ENCODE results near the gene CMAS.
"Not testable (repeated sequence)": the region's sequence is repeated elsewhere in the genome, so short reads cannot be mapped to it uniquely, and the experiment has no call there.

The CMAS gene

GRCh38 chr12:22048351-22049041 lies 2.5 kb downstream of the CMAS start:
- DNase-seq = no peak

- DNase-seq = no peak
Measured at GRCh38 chr12:22050078-22050477, 4.1 kb downstream of the CMAS start.

- DNase-seq = no peak
Measured at GRCh38 chr12:22051114-22051698, 5.2 kb downstream of the CMAS start.

- DNase-seq = not testable (repeated sequence)
Measured at GRCh38 chr12:22052994-22053393, 7.0 kb downstream of the CMAS start.

DNA sequence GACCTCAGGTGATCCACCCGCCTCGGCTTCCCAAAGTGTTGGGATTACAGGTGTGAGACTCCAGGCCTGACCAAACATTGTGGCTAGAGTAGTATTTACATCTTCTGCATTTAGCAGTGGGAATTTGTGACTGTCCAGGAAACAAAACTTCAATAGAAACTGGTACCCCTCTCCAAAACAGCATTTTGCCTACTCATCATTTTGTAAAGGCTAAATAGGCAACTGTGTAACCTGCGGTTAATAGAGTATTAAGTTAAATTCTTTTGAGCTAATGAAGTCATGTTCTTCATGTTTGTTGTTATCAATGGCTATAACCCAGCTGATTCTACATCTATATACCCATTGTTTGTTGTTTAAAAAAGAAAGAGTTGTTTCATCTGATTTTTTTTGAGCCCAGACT lies 8.1 kb downstream of the CMAS start:
- DNase-seq = no peak

DNA sequence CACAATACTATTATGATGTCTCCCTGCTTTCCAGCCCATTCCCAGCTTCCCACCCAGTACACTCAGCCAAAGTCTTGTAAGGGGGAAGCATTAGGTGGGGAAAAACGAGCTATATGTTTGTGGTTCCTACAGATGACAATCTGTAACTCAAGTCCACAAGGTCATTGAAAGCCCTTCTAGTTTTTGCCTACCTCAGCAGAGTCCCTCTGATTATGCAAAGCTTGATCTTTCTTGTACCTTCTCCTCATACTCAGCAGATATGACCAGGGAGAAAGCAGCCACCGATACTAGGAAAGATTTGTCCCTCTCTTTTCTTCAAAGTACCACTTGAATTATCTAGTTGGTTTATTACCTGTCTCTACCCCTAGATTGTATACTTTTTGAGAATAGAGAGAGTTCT lies 10.6 kb downstream of the CMAS start:
- no peak for DNase-seq

DNA sequence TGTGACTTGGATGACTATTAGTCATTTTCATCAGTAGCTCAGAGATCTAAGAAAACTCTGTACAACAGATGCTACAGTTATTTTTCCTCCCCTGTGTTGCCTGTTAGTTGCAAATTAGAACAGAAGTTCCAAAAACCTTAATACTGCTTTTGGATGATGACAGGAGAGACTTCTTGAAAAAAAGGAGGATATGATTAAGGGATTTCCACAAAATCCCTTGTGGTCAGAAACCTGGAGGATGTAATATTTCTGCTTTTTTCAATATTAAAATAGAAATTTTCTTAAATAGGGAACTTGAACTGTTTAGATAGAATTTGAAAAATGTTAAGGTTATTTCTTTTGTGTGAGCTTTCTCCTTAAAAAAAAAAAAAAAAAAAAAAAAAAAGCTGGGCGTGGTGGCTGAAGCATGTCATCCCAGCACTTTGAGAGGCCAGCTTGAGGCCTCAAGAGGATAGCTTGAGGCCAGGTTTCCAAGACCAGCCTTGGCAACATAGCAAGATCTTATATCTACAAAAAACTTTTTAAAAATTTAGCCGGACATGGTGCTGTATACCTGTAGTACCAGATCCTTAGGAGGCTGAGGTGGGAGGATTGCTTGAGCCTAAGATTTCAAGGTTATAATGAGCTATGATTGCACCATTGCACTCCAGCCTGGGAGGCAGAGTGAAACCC lies 14.1 kb downstream of the CMAS start:
- no peak for DNase-seq

DNA sequence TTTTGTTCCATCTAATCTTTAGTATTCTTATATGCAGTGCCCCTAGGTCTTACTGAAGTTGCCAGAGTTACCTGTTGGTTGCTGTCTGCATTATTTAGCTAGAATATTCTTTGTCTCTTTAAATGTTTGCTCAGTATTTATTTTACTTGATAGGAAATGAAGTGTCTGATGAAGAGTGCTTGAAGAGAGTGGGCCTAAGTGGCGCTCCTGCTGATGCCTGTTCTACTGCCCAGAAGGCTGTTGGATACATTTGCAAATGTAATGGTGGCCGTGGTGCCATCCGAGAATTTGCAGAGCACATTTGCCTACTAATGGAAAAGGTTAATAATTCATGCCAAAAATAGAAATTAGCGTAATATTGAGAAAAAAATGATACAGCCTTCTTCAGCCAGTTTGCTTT lies 18.9 kb downstream of the CMAS start:
- no peak for DNase-seq

DNA sequence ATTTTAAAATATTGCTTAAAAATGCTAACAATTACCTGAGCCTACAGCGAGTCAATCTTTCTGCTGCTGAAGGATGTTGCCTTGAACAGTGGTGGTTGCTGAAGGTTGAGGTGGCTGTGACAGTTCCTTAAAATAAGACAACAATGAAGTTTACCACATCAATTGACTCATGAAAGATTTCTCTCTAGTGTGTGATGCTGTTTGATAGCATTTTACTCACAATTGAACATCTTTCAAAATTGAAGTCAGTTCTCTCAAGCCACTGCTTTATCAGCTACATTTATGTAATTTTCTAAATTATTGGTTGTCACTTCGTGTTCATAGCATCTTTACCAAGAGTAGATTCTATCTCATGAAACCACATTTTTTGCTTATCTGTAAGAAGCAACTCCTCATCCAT lies 20.3 kb downstream of the CMAS start:
- DNase-seq = no peak

DNA sequence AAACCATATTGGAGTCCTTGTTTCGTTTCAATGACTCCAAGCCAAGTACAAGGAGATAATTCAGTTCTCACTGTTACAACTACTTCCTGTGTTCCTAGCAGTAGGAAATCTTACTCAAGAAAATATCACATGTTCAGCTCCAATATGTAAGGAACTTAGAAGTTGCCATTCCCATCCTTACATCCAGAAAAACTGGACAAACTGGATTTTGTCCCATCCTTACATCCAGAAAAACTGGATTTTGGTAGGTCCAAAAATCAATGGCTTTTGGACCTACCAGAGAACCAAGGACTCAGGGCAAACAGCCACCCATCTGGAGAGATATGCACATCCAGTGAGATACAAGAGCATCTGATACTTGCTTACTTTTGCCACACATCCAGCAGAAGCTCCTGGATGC lies 23.8 kb downstream of the CMAS start:
- DNase-seq = no peak

GRCh38 chr12:22082190-22082701 lies 36.2 kb downstream of the CMAS start:
- no peak for DNase-seq

- no peak for DNase-seq
Measured at GRCh38 chr12:22083167-22083566, 37.1 kb downstream of the CMAS start.

GRCh38 chr12:22084852-22085251 lies 38.8 kb downstream of the CMAS start:
- DNase-seq = no peak

DNA sequence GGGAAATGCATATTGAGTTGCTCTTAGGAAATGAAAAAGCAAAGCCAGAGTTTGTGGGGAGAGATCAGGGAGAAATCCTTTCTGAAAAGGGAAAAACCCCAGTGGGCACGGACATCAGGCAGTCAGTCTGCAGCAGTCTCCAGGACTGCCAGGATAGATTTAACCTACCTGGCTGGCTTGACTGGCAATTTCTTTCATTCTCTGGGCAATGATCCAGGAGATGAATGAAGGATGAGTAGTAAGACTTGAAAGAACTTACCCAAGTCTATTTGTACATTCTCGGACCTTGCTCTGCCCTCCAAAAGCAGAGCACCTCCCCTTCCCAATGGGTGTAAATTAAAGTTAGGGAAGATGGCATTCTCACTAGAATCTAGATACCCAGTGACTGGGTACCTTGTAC lies 42.9 kb downstream of the CMAS start:
- no peak for DNase-seq

DNA sequence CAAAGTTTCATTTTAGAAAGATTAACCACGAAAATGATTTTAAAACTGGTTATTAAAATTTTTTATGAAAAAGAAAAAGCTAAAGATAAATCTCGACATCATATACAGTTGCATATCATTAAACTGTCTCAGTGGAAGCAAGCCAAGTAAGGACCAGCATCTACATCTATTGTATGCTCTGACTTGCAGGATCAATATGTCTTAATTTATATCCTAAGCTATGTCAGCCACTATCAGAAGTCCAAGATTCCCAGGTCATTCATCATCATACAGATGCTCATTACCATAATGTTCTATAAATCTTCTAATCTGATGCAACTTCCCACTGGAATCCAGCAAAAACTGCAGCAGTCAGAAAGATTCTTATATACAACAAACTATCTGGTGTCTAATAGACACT lies 43.5 kb downstream of the CMAS start:
- no peak for DNase-seq

DNA sequence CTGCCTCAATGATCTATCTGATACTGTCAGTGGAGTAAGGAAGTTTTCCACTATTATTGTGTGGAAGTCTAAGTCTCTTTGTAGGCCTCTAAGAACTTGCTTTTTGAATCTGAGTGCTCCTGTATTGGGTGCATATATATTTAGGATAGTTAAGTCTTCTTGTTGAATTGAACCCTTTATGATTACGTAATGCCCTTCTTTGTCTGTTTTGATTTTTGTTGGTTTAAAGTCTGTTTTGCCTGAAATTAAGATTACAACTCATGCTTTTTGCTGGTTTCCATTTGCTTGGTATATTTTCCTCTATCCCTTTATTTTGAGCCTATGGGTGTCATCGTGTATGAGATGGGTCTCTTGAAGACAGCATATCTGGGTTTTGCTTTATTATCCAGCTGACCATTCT lies 53.0 kb downstream of the CMAS start:
- DNase-seq = not testable (repeated sequence)

GRCh38 chr12:22100958-22101748 lies 55.1 kb downstream of the CMAS start:
- DNase-seq = no peak

GRCh38 chr12:22101749-22102243 lies 55.8 kb downstream of the CMAS start:
- no peak for DNase-seq

GRCh38 chr12:22103418-22103817 lies 57.4 kb downstream of the CMAS start:
- no peak for DNase-seq

DNA sequence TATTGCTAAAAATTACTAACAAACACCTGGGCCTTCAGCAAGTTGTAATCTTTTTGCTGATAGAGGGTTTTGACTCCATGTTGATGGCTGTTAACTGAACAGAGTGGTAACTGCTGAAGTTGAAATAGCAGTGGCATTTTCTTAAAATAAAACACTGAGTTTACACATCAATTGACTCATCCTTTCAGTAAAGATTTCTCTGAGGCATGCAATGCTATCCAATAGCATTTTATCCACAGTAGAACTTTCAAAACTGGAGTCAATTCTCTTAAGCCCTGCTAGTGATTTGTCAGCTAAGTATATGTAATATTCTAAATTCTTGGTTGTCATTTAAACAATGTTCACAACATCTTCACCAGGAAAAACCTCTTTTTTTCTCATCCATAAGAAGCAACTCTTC lies 59.5 kb downstream of the CMAS start:
- no peak for DNase-seq

- DNase-seq = no peak
Measured at GRCh38 chr12:22110176-22110575, 64.2 kb downstream of the CMAS start.
